ENCODE data around the gene FBRSL1. TPM values are rescaled to one million over a fixed set of nuclear protein-coding genes. Genes with fewer than 3 reads are reported as not detected.

The FBRSL1 gene
- total and polyA plus RNA-seq, 9 of the 15 experiments (the other 6 are each of a cell fraction or from before 2014, with no cell fraction given), result 0.24 to 129 (median 7.3) TPM

DNA sequence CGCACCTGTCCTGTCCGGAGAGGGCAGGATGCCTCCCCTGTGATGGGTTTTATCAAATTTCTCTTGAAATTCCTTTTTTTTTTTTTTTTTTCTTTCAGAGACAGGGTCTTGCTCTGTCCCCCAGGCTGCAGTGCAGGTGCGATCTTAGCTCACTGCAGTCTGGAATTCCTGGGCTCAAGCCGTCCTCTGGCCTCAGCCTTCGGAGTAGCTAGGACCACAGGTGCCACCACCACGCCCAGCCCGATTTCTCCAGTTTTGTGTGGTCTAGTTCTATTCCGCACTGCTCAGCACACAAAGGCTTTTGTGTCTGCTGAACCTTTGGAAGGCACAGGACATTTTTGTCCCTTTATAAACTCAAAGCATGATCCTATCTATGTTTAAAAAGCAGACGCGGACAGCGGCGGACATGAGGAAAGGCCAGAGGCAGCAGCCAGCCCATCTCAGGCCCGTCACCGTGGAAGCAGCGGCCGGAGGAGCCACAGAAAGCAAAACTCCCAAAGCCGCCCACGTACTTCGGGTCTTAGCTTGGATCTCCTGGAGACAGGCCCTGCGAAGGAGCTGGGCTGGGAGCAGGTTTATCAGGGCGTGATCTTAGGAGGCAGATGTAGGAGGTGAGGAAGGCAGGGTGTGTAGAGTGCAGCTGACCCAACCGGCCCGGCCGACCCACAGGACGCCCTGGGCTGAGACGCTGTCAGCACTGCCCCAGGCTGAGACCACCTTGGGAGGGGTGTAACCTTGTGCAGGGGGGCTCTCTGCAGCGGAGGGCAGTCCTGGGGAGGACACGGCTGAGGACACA lies 30.9 kb upstream of the FBRSL1 start:
- Histone ChIP-seq H2AFZ (ENCODE audit: low read depth, low read length) (no peak overlapping the region), H3K9me1 (ENCODE audit: control insufficient read depth, insufficient read depth, low read length) (no peaks in the 10 kb centered on the region), H3K27me3 (ENCODE audit: control insufficient read depth in 2 of 2, insufficient read depth in 2 of 2, low read length in 2 of 2) (peaks cover 4 to 29% of the 10 kb centered on the region in 2 experiments; a peak in 3 of 5 replicates), H3K9ac (ENCODE audit: insufficient read depth in 1 of 2, low read depth in 2 of 2, low read length in 2 of 2) (no peak overlapping the region), H3K4me2 (ENCODE audit: insufficient read depth, low read length) (no peak overlapping the region), H3K79me2 (ENCODE audit: control insufficient read depth, insufficient read depth, low read length) (no peaks in the 10 kb centered on the region), H3K9me3 (replicated peaks; ENCODE audit: control insufficient read depth, insufficient read depth, low read depth, low read length) (peaks cover 11% of the 10 kb centered on the region), H3K36me3 (ENCODE audit: control insufficient read depth, insufficient read depth, low read length) (no peaks in the 10 kb centered on the region), H3K4me3 (no peak overlapping the region), H3K27ac (ENCODE audit: extremely low read depth, low read depth, low read length) (no peak overlapping the region), H3K4me1 (replicated peaks in 1 of 2; ENCODE audit: control insufficient read depth in 2 of 2, insufficient read depth in 2 of 2, low read length in 2 of 2) (peaks cover 0 to 17% of the 10 kb centered on the region in 2 experiments; a peak in 2 of 5 replicates), H4K20me1 (replicated peaks; ENCODE audit: control insufficient read depth, insufficient read depth, low read length) (no peaks in the 10 kb centered on the region)
- WGBS (ENCODE audit: insufficient coverage, low coverage, missing lambda C conversion rate), result 5% methylated on average over 21 of the region's 28 CpGs
- no TSS peak for BruUV-seq (replicated peaks)
- ATAC-seq (no peak), DNase-seq (ENCODE audit: extremely low read depth in 1 of 4, low spot score in 3 of 4) (no peak), FAIRE-seq (no peak)
- in situ Hi-C loops (cut with MboI), result no loop called here
- intact Hi-C loops (cut with micrococcal nuclease), result no loop called here
- TF ChIP-seq ZBTB34 (CRISPR knock-in tag; IDR thresholded peaks at IDR 0.05), result no peak
- TF ChIP-seq EGR1 (conservative IDR thresholded peaks at IDR 0.05), result 0 out of 2 replicates have a peak, but pooled peaks have one; percentile 28
- TF ChIP-seq GABPB1 (CRISPR knock-in tag; IDR thresholded peaks at IDR 0.05), result no peak
- TF ChIP-seq ZNF124 (CRISPR knock-in tag; IDR thresholded peaks at IDR 0.05), result no peak
- ChIA-PET POLR2A (no interaction called here), CTCF (ENCODE audit: low intra/inter-chr PET ratio) (no interaction called here)
